Renal pelvis (tissue), 4 donors: Measurements from ENCODE around the gene WDR55. TPM values are rescaled to one million over a fixed set of nuclear protein-coding genes. Genes with fewer than 3 reads are reported as not detected.
"Not testable (repeated sequence)": the region's sequence is repeated elsewhere in the genome, so short reads cannot be mapped to it uniquely, and the experiment has no call there.

Experiments
- DNase-seq: peaks from one replicate; pipeline ENCODE4 v3.0.0-alpha.2; 2013
- polyA plus RNA-seq, 3 donors: library from polyadenylated mRNA; unstranded; fragments of 120-200 nt; gene quantifications; one replicate each; pipeline ENCODE4 v1.2.1, GENCODE V29; 2013; ENCODE audit not compliant: insufficient read length in 3 of 3

WDR55 gene
- polyA plus RNA-seq, 3 donors: 14.4 to 19.2 (median 18.6) TPM

- not testable (repeated sequence) for DNase-seq
Measured at GRCh38 chr5:140638898-140639147, 25.9 kb upstream of the WDR55 start.

GRCh38 chr5:140639148-140639981 is 25.3 kb upstream of the WDR55 start, which contains the start of gene TMCO6:
Gene TMCO6 (plus strand): TSS chr5:140639451. CDS start chr5:140639528, 77 bp downstream.
- peak; percentile 93 for DNase-seq

GRCh38 chr5:140641716-140642115 is 23.0 kb upstream of the WDR55 start:
- no peak for DNase-seq

GRCh38 chr5:140642718-140643117 is 22.0 kb upstream of the WDR55 start:
- DNase-seq: no peak

GRCh38 chr5:140647042-140647419 is 17.7 kb upstream of the WDR55 start:
- no peak for DNase-seq

GRCh38 chr5:140658870-140659269 is 5.8 kb upstream of the WDR55 start:
- no peak for DNase-seq

- DNase-seq: not testable (repeated sequence)
Measured at GRCh38 chr5:140660371-140660770, 4.3 kb upstream of the WDR55 start.

- DNase-seq: no peak
Measured at GRCh38 chr5:140664030-140664358, 710 bp upstream of the WDR55 start.

GRCh38 chr5:140671035-140671434 is 6.3 kb downstream of the WDR55 start:
- not testable (repeated sequence) for DNase-seq

GRCh38 chr5:140671472-140672125 is 6.9 kb downstream of the WDR55 start:
- no peak for DNase-seq

- no peak for DNase-seq
Measured at GRCh38 chr5:140672455-140673186, 7.9 kb downstream of the WDR55 start.

- no peak for DNase-seq
Measured at GRCh38 chr5:140673187-140673976, 8.7 kb downstream of the WDR55 start, which contains the start of gene DND1. Gene DND1 (minus strand): TSS chr5:140673576. CDS start chr5:140673542, 34 bp downstream.

- DNase-seq: no peak
Measured at GRCh38 chr5:140674211-140674610, 9.5 kb downstream of the WDR55 start.

- no peak for DNase-seq
Measured at GRCh38 chr5:140674629-140675028, 9.9 kb downstream of the WDR55 start.

GRCh38 chr5:140677947-140678346 is 13.2 kb downstream of the WDR55 start:
- DNase-seq: no peak

- DNase-seq: no peak
Measured at GRCh38 chr5:140678993-140679392, 14.3 kb downstream of the WDR55 start.

GRCh38 chr5:140690376-140690932 is 25.8 kb downstream of the WDR55 start:
- no peak for DNase-seq

- peak; percentile 92 for DNase-seq
Measured at GRCh38 chr5:140690941-140691924, 26.5 kb downstream of the WDR55 start, which contains the start of the genes HARS1 and HARS2. Gene HARS1 (minus strand): TSS chr5:140691370. CDS start chr5:140691304, 66 bp downstream. Gene HARS2 (plus strand): TSS chr5:140691455. CDS start chr5:140691649, 194 bp downstream.

- DNase-seq: no peak
Measured at GRCh38 chr5:140694276-140694675, 29.6 kb downstream of the WDR55 start.

- DNase-seq: no peak
Measured at GRCh38 chr5:140696891-140697492, 32.3 kb downstream of the WDR55 start.
